GM19099 (cell line): ENCODE results near the gene RAB38.

ENCODE experiments used
- POLR2A ChIP-seq: IDR thresholded peaks from 3 replicates; pipeline ENCODE4 v1.6.1; 2011; ENCODE audit warnings: low read depth; ENCODE audit not compliant: insufficient read length; ENCODE audit errors: extremely low read depth

RAB38 gene

DNA sequence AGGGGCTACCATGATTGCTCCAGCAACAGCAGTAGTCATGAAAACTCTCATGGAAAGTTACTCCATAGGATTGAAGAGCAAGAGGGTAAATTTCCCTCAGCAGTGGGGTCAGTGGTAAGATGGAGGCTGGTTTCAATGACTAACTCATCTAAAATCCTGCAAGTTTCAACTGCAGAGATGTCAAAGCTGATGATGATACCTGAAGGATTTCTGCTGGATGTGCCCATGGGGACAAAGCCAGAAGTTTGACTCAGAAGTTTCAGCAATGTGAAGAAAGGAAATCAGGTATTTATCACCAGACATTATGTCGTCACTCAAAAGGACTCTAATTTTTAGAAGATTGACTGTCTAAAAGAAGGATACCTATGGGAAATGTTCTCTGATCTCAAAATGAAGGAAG lies 29.1 kb downstream of the RAB38 start:
- no peak for TF ChIP-seq POLR2A

GRCh38 chr11:88139865-88140264 lies 35.4 kb downstream of the RAB38 start:
- TF ChIP-seq POLR2A, result no peak

DNA sequence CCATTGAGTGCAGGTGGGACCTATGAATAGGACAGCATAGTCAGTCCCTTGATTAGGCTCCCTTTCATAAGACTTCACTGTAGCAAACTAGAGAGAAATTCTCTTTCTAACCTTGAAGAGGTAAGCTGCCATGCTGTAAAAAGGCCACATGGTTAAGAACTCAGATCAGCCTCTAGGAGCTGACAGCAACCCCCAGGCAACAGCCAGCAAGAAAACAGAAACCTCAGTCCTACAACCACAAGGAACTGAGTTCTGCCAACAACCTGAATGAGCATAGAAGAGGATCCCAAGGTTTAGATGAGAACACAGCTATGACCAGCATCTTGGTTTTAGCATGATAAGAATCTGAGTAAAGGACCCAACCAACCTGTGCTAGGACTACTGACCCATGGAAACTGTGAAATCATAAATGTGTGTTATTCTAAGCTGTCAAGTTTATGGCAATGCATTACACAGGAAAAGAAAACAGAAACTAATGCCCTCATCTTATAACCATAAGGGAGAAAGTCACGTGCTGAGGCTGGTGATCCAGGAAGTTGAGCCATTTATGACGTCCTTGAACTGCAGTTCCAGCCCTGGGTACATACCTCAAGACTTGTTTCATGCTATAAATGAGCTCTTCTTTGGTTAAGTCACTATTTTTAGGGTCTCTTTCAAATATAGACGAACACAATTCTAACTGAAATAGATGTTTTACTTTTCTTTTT lies 43.3 kb downstream of the RAB38 start:
- no peak for TF ChIP-seq POLR2A

DNA sequence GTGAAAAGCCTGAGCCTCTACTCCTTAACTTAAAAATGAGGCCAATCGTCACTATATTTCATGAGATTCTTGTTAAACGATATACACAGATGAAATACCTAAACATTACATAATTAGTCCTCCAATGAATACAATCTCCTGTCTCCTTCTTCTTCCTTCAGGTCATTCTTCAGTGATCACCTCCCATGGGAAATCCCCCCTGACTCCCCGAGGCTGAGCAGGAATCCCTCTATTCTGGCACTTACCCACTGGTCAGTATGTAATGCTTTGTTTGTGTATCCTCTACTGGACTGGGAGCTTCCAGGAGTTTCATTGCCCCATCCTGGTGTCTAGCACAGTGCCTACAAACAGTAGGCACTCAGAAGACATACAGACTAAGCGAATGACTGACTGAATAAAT lies 52.3 kb downstream of the RAB38 start:
- no peak for TF ChIP-seq POLR2A

GRCh38 chr11:88119561-88119960 lies 55.7 kb downstream of the RAB38 start:
- no peak for TF ChIP-seq POLR2A

- no peak for TF ChIP-seq POLR2A
Observed at GRCh38 chr11:88117281-88117858, 57.9 kb downstream of the RAB38 start.

- TF ChIP-seq POLR2A, result no peak
Observed at GRCh38 chr11:88115828-88116755, 59.2 kb downstream of the RAB38 start.

DNA sequence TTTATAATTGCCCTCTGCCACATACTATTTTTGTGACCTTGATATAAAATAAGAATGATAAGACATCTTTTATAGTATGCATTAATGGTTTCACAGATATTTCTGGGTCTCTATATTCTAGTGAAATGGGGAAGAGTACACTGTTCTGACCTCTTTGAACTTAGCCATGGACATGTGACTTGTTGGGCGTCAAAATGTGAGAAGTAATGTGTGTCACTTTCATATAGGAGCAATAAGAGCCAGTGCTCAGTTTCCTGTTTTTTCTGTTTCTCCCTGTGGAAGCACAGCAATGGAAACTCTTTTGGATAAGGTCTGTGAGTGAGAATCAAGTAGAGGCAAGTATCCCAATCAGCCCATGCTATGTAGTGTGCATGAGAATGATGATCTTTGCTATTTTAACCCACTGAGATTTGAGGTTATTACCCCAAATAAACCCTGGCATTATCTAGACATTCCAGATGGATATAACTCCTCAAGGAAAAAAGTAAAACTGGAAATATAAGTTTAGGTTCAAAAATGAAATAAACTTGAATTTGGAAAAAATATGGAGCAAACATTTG lies 60.7 kb downstream of the RAB38 start:
- TF ChIP-seq POLR2A, result no peak

DNA sequence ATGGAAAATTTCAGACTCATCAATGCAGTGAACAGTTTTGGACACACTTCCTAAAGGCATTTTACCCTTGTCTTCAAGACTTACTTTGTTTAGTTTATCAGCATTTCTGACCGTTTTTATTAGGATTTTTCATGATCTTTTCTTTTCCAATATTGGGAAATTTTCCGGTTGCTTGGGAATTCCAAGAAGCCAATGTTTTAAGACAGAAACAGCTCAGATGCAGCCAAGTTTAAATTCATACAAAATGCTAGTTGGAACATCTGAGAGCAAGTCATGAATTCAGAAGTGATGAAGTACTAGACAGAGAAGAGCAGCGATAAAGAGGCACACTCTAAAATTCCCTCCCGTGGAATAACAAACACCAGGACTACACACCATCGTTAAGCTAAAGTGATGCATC lies 68.6 kb downstream of the RAB38 start:
- no peak for TF ChIP-seq POLR2A

DNA sequence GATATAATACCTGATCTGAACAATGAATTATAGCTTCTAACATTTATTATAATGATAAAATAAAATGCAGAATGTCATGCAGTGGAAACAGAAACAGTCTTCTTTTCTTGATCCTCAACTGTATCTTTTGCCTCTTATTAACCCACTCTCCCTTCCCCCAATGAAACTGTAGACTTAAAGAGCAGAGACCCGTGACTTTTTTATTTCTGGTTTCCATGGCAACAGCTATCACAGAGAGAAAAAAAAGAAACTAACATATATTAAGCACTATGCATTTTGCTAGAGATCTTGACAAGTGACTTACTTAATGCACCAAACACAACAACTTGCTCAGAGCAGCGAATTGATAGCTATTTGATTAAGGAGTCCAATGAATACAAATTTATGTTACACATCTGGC lies 69.3 kb downstream of the RAB38 start:
- no peak for TF ChIP-seq POLR2A

DNA sequence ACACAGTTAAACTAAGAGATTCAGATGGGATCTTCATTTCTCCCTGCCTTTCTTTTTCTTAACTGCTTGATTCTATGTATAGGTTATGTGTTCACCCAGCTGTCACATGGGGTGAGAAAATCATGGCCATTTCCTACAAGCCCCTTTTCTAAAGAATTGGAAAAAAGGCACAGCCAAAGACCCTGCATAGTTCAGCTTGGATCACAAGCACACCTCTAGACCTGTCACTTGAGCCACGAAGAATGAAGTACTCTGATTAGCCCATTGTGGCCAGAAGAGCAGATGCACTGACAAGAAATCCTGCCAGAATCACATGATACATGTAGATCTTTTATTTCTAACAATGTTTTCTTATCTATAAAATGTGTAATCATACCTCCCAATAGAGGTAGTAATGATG lies 69.7 kb downstream of the RAB38 start:
- TF ChIP-seq POLR2A, result no peak

DNA sequence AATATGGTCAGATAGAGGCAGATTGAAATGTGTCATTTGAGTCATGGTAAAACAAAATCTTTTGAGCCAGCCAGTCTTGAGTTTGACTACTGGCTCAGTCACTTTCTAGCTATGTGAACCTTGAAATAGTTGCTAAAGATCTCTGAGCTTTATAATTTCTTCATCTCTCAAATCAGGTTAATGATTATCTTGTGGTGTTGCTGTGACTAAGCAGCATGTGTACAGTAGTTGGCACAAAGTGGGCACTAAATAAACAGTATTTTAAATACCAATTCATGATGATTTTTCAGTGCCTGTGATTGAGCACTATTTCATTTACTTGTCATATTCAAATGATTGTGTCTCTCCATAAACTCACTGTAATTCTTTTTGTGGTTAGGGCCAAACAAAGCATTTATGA lies 70.8 kb downstream of the RAB38 start:
- TF ChIP-seq POLR2A, result no peak

DNA sequence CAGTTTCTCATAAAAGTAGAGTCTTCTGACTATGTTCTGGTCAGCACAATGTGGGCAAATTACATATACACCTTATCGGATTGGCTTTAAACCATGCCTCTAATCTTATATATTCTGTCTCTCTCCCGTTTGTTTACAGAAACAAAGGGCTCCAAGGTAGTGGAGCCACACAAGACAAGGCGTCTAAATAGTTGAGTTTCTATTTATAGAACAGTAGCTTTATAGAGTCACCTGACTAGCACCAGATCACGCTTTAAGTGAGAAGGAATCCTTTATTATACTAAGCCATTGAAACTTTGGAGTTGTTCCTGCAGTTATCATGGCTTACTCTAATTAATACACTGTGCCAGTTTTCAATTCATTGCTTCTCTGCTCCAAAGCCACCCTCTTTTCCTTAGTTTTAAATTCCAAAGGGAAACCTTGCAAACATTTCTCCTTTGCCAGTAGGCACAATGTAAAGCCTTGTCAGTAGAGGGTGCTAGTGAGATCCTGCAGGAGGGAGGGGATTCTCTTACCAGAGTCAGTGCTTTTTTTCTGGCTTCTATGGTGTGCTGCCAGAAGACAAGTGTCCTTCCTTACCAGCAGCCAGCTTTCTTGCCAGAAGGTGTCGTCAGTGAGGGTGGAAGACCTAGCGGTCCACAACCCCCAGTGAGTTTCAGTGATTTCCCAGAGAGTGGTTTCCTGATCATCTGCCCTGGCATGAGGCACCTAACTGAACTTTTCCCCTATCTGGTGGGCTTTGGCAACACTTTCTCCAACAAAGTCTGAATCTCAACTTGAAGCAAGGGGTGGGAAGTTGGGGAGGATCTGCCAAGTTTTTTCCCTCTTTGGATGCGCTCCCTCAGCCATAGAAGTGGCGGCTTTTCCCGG lies 71.7 kb downstream of the RAB38 start:
- no peak for TF ChIP-seq POLR2A

GRCh38 chr11:88102598-88102934 lies 72.7 kb downstream of the RAB38 start:
- TF ChIP-seq POLR2A, result no peak
